GM12801 (cell line): Measurements from ENCODE around the gene CFAP53.

ENCODE experiments used
- TF ChIP-seq, protein P1 (sequence below): IDR thresholded peaks from one replicate; pipeline ENCODE4 v1.5.1; 2011; ENCODE audit warnings: control low read depth; ENCODE audit not compliant: insufficient read length; ENCODE audit errors: extremely low read depth

The CFAP53 gene

DNA sequence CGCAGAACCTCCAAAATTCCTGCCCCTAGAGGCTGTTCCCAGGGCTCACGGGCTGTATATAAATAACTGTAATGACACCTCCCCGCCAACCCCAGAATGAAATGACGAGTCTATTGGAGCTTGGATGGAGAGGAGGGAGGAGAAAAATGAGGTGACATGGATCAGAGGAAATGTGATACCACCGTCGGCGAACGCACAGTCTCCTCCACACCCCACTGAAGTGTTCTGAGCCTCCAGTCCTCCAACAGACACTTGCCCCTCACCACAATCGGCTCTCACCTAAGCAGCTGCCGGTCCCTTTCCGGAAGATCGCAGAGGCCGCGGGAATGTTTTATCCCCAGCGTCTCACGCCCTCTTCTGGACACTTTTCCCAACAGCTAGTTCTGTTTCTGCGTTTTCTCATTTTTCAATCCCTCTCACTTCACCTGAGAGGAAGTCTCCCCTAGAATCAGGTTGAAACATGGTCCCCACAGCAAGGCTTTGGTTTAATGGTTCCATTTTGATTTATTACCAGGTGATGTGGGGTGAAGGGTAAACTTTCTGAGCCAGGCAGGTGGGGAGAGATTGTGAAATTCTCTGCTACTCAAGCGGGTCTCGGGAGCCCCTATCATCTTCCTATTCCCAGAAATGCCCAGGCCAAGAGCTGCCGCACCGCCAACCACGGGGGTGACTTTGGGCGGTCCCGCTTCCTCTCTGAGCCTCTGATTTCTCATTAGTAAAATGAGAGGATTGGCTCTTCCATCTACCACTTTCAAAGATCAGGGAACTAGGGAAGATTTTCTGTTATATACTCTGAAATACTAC is 62.3 kb downstream of the CFAP53 start:
- TF ChIP-seq, protein P1, sequence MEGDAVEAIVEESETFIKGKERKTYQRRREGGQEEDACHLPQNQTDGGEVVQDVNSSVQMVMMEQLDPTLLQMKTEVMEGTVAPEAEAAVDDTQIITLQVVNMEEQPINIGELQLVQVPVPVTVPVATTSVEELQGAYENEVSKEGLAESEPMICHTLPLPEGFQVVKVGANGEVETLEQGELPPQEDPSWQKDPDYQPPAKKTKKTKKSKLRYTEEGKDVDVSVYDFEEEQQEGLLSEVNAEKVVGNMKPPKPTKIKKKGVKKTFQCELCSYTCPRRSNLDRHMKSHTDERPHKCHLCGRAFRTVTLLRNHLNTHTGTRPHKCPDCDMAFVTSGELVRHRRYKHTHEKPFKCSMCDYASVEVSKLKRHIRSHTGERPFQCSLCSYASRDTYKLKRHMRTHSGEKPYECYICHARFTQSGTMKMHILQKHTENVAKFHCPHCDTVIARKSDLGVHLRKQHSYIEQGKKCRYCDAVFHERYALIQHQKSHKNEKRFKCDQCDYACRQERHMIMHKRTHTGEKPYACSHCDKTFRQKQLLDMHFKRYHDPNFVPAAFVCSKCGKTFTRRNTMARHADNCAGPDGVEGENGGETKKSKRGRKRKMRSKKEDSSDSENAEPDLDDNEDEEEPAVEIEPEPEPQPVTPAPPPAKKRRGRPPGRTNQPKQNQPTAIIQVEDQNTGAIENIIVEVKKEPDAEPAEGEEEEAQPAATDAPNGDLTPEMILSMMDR = no peak

DNA sequence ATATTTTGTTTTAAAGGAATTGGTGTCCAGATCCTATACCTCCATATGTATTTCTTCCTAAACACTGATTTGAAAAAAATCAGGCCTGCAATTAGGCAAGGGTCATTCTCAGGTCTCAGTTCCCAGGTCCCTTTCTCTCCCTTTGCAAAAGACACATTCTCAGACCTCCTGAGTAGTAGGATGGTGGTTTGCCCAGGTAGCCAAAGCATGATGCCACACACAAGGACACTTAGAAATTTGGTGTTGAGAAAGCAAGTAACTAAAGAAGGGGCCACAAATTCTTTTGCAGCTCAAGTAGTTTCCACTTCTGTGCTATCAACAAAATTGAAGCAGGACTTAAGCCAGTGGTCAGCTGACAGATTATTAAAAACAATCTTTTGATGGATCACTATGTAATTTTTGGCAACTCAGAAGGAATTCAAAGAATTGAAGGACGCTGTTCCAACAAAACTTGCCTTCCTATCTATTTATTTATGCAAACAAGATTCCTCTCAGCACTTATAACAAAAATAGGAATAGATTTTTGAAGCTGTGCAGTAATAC is 64.7 kb downstream of the CFAP53 start:
- TF ChIP-seq, protein P1 = no peak

DNA sequence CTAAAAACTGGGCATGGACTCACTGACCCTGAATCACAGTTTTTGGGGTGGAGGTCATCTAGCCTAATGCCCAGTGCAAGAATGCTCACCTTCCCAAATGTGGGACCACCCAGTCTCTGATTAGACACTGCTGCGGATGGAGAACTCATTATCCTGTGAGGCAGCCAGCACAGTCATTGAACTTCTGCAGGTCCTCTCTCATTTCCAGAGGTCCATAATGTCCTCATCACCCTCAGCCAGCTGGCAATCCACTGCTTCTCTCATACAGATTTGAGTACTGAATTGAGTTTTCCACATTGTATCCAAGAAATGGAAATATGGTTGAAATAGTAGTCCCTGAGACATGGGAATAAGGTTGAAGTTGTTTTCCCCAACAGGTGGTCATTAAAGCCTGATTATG is 66.4 kb downstream of the CFAP53 start:
- TF ChIP-seq, protein P1 = no peak

DNA sequence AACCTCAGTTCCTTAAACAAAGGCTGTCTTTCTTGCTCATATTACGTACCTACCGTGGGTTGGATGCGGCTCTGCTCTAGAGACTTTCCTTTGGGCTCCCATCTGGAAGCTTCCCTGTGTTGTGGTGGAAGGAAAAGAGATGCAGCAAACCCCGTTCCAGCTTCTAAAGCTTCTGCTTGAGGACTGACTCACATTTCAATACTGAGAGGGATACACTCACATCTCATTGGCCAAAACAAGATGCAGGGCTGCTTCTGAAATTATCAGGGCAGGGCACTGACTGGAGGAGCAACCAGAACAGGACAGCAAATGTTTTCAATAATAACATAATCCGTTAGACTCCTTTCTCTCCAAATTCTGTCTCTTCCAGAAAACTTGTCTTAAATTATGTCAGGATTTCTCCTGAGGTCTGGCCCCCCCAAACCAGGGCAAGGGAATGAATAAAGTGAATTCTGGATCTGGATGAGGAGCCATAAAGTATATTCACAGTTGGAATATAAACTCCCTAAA is 66.9 kb downstream of the CFAP53 start:
- TF ChIP-seq, protein P1 = no peak

DNA sequence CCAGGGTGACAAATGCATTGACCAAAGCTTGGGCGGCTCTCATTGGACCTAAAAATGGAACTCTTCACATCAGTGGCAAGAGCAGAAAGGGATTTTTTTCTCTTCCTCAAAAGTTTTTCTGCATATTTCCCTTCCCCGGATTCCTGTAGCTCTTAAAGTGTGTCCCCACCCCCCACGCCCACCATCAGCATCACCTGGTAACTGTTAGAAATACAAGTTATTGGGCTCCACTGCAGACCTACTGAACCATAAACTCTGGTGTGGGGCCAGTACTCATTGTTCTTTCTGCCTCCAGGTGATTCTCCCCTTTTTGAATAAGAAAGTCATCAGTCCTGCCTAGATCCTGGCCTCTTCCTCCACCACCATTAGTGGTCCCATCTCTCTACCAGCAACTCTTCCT is 70.0 kb downstream of the CFAP53 start:
- TF ChIP-seq, protein P1 = no peak

DNA sequence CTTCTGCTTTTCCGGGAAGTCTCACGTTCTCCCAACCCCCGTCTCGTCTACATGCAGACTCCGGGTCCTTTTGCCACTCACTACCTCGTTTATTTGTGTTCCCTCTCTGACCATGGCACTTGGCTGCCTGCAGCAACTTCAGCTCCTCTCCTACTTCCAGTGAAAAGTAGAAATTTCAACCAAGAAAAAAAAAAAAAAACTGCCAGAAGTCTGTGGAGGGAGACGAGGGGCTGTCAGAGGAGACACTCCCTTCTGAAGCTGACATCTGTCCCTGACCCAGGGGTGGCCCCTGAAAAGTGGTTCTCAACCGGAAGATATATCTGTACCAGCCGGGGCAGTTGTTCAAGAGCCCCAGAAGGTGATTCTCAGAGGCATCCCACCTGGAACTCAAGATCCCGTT is 70.6 kb downstream of the CFAP53 start:
- TF ChIP-seq, protein P1 = no peak

DNA sequence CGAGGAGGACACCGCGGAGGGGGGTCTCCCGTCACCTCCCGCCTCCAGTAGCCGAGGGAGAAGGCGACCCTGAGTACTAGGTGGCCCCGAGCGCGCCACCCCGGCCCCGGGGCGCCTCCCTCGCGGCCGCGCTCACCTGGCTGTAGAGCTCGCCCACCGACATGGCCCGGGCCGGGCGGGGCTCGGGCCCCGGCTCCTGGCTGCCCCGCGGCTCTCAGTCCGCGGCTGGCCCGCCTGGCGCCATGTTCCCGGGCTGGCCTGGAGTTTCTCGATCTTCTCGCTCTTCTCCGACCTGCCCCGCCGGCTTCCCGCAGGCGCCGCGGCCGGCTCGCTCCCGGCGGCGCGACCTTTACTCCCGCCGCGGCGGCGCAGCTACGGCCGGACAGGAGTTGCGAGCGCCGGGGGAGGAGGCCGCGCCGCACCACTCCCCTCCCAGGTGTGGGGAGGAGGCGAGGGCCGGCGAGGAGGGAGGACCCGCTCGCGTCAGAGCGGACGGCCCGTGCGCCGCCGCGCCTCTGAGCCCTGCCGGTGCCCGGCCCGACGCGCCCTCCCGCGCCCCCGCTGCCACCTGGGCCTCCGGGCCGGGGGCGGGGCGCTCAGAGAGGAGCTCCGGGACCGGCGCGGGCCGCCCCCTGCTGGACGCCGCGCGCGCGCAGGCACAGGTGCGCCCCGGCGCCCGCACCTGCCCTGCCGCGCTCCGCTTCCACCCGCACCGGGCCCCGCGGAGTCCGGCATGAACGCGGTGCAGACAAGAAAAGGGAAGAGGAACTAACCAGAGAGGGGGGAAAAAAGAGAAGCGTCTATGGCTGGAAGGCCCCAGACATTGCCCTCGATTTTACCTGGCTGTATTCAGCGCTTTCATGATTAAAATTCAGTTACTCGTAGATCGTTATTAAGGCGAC is 71.4 kb downstream of the CFAP53 start, which contains the start of gene MYO5B:
Gene MYO5B, minus strand, starts transcription at position 517 of the 902 bp plus-strand sequence. Its CDS starts 354 bp downstream, at position 163.
- TF ChIP-seq, protein P1 = no peak
